ENCODE measurements around the gene GAD2.

The GAD2 gene

GRCh38 chr10:26222563-26222962 lies 6.0 kb downstream of the GAD2 start:
- DNase-seq (ENCODE audit: low spot score), result no peak

DNA sequence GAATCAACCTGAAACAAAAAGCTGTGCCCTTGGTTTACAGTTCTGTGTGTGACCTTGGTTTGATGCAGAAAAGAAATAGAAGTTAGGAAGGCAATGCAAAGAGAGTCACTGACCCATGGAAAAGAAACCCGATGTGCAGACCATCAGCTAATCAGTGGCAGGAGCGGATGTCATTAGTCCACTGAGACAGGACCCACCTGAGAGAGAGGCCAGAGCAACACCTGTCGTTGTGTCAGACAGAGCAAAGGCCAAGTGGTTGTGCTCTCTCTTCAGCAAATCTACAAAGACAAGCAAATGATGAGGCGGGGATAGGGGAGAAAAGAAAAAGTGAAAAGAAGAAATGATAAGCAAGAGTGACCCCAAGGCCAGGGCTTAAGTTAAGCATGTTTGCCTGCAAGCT lies 8.7 kb downstream of the GAD2 start:
- no peak for DNase-seq (ENCODE audit: low spot score)

- no peak for DNase-seq (ENCODE audit: low spot score)
Measured at GRCh38 chr10:26227786-26228185, 11.2 kb downstream of the GAD2 start.

DNA sequence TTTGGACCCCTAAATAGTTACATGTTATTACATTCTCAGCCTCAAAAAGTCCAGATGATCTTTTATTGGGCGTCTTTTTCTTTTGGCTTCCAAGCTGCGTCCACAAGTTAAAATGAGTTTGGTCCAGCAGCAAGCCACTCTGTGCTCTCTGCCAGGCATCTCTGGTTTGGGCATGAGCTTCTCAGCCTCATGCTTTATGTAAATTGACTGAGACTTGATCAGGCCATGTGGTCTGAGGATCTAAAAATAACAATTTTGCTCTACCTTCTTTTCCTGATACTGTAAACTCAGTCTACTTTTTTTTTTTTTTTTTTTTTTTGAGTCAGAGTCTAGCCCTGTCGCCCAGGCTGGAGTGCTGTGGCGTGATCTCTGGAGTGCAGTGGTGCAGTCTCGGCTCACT lies 15.6 kb downstream of the GAD2 start:
- DNase-seq (ENCODE audit: low spot score), result no peak

GRCh38 chr10:26235761-26236160 lies 19.2 kb downstream of the GAD2 start:
- DNase-seq (ENCODE audit: low spot score), result no peak

GRCh38 chr10:26238378-26238777 lies 21.8 kb downstream of the GAD2 start:
- DNase-seq (ENCODE audit: low spot score), result no peak

GRCh38 chr10:26242706-26243350 lies 26.3 kb downstream of the GAD2 start:
- DNase-seq (ENCODE audit: low spot score), result no peak

DNA sequence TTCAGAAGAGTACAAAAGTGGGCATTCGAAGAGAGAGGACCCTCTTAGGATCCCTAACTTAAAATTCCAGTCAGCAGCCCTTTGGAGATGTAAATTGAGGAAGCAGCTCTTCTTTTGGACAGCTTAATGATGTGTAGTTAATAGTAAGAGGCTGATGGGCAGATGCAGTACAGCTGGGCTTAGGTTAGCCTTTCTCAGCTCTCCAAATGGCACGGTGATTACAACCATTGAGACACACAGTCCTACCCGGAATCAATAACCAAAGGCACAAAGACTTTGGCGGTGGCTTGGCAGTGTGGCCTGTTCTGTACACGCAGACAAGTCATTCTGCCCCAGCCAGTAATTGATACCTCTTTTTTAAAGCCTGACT lies 26.8 kb downstream of the GAD2 start:
- DNase-seq (ENCODE audit: low spot score), result no peak

DNA sequence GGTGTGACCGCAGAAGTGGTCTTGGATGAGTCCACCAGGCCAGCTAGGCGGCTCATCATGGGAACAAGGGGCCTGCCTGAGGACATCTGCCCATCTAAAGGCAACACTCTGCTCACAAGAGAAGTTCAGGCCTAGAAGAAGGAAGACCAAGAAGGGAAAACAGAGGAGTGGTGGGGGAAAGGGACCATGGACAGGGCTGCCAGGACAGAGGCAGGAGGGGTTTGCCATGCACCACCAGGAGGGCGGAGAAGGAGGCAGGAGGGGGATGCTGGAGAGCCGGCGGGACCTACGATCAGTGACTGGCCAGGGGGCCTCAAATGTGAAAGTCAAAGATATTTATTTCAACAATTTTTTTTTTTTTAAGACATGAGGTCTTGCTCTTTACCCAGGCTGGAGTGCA lies 33.1 kb downstream of the GAD2 start:
- no peak for DNase-seq (ENCODE audit: low spot score)

DNA sequence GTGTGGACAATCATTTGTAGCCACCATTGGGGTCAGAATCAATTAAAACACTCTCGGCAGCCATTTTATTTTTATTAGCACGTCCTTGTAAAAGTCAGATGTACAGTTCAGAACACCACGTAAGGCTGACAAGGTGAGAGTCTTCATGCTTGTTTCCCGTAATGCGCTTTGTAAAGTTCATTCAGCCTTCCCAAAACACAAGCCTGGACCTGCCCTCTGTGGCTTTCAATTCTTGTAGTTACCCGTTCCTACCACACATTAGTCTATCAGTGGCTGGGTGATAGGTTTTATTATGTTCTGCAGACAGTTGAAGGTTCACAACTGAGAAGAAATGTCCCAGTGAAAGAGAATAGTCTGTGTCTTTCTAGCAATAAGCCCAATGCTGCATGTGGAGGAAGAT lies 35.4 kb downstream of the GAD2 start:
- no peak for DNase-seq (ENCODE audit: low spot score)

DNA sequence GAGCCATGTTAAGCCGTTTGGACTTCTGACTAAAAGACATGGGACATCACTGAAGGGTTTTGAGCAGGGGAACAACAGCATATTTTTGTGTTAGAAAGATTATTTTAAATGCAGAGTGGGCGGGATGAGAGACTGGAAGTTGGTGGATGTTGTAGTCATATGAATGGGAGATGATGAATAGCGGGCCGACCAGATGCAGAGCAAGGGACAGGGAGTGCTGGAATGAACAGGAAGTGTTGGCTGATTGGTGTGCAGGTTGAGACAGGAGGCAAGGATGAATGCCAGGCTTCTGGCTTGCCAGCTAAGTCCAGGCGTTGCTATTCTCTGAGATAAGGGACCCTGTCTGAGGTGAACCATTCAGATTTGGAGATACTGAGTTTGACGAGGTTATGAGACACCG lies 38.0 kb downstream of the GAD2 start:
- DNase-seq (ENCODE audit: low spot score), result no peak

GRCh38 chr10:26259341-26259740 lies 42.8 kb downstream of the GAD2 start:
- no peak for DNase-seq (ENCODE audit: low spot score)

DNA sequence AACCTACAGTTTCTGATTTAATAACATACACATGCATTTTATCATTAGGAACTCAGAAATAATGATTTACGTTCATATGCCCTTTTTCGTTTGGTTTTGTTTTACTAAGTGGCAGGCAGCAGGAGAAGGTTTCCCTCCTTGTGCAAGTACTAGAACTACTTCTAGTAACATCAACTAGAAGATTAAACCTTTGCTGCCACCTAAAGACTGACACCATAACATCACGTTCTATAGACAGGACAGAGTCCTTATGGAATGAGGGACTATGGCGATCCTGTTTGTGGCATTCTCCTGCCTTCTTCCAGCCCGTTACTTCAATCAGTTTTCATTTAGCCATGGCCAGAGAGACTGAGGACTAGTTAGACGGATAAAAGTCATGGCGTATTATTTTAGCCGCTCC lies 53.2 kb downstream of the GAD2 start:
- DNase-seq (ENCODE audit: low spot score), result peak; percentile 74

DNA sequence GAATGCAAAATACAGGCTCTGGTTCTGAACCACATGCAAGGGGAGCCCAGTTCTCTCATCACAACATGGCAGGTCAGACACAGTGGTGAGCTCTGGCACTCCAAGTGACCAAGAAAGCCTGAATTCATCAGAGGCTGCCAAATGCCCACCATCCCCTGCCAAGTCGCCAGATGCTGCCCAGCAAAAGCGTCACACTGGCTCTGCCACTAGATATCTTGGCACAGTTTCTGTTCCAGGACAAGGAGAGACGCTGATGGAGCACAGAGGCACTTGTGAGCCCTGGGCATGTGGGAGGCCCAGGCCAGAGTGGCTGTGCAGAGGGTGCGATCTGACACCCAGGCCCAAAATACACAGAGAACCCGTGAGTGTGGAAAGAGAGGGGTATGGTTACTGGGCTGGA lies 57.8 kb downstream of the GAD2 start:
- DNase-seq (ENCODE audit: low spot score), result no peak

- no peak for DNase-seq (ENCODE audit: low spot score)
Measured at GRCh38 chr10:26278295-26278694, 61.7 kb downstream of the GAD2 start.

DNA sequence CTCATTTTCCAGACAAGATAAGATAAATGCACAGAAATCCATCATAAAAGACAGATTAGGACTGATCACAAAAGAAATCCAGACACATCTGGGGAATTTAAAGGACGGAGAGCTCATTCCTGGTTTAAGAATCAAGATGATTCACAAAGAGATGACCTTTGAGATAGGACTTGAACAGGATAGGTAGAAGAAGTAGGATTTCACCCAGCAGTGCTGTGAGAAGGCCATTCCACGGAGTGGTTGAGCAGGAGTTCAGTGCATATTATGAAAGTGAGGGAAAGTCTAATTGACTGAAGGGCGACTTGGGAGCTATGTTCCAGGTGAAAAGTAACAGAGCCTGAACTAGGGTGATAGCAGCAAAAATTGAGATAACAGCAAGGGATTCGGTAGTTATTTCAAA lies 73.7 kb downstream of the GAD2 start:
- no peak for DNase-seq (ENCODE audit: low spot score)

DNA sequence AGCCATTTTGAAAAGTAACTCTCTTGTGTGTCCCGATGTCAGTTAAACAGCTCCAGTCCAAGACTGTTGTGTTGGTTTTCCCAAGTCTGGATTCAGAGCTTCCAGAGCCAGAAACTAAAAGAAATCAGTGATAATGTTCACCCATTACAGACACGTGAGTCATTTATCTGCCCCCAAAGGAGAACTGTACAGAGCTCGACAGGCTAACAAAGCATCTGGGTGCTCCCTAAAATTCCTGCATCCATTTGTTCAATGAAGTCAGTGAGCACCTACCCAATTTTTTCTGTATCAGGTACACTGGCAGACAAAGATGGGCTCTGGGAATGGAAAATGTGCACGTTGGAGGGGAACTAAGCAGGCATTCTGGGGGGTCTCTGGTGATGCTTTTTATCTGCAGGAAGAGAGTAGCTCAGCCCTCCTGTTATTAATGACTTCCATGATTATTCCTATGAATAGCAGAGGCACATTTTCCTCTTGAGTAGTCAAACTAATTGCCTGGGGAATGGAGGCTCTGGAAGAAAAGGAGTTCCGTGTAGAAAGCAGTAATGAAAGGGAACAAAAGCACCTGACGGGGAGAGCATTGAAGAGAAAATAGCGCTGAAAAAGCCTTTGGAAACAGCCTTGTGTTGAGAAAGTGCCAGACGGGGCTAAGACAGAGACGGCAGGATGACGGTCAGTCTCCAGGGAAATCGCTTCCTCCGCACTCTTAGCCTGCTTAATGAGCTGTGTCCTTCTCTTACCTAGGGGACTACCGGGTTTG lies 75.3 kb downstream of the GAD2 start:
- no peak for DNase-seq (ENCODE audit: low spot score)

DNA sequence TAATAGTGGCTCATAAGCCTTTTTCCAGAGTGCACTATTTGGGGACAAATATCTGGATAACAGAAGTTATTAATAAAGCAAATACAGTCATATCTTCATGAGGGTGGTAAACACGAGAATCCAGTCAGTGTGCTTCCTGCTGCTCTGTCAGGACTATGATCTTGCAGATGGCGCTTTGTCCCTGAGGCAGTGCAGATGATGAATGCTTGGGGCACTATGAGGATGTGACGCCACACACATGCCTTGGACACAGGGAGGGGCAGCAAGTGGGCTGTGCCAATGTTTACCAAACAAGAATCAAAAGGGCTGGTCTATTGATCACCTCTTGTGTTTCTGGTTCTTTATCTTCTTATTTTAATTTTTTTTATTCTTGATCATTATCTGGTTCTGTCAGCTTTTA lies 79.8 kb downstream of the GAD2 start:
- no peak for DNase-seq (ENCODE audit: low spot score)

- DNase-seq (ENCODE audit: low spot score), result no peak
Measured at GRCh38 chr10:26300001-26300400, 83.4 kb downstream of the GAD2 start.

GRCh38 chr10:26303366-26303765 lies 86.8 kb downstream of the GAD2 start:
- DNase-seq (ENCODE audit: low spot score), result no peak

- DNase-seq (ENCODE audit: low spot score), result no peak
Measured at GRCh38 chr10:26310361-26310760, 93.8 kb downstream of the GAD2 start.

- DNase-seq (ENCODE audit: low spot score), result no peak
Measured at GRCh38 chr10:26311383-26311940, 94.9 kb downstream of the GAD2 start.

- no peak for DNase-seq (ENCODE audit: low spot score)
Measured at GRCh38 chr10:26314265-26315013, 97.9 kb downstream of the GAD2 start.

All from RKO (cell line).